Uterus (tissue), 2 donors: ENCODE measurements around the gene PREX1.

Source experiments
- CTCF ChIP-seq, 4 experiments: fragments of 200-600 bp in 2 of 4; fragments of 450-650 bp in 2 of 4; sonication (generic) in 2 of 4; IDR thresholded peaks; one replicate each; pipeline ENCODE4 v1.5.1; 2016 to 2019; ENCODE audit warnings: antibody characterized with exemption in 4 of 4, mild to moderate bottlenecking in 2 of 4, moderate library complexity in 1 of 4
- POLR2A ChIP-seq, 2 donors: fragments of 450-650 bp; IDR thresholded peaks; one replicate each; pipeline ENCODE4 v1.6.1; 2016; ENCODE audit warnings: antibody characterized with exemption in 2 of 2, mild to moderate bottlenecking in 1 of 2, moderate library complexity in 1 of 2

- TF ChIP-seq CTCF (IDR thresholded peaks at IDR 0.05) (no peak), POLR2A (IDR thresholded peaks at IDR 0.05) (no peak)
Observed at GRCh38 chr20:48710341-48711043, 117.3 kb downstream of the PREX1 start.
